Activated gamma-delta T cell treated with Interleukin-2 at 50 U/mL for 16 hours (primary cell): Measurements from ENCODE around the gene GPSM1.

Experiments
- DNase-seq: peaks from one replicate; pipeline ENCODE4 v3.0.0-alpha.2; 2020

Gene GPSM1

DNA sequence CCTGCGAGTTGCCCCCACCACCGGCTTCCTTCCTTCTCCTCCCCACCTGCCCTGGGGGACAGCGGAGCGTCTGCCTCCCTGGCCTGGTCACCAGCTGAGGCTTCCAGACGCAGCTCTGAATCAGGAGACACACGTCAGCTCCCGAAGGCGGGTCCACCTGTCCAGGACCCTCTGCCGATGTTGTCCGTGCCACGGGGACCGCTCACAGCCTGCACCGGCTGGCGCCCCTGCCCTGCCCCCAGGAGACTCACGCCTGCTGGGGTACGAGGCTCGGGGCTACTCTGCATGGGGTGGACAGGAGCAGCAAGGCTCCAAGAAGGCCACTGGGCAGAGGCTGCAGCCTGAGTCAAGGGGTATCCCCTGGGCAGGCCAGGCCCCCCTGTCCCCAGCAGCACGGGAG is 21.5 kb upstream of the GPSM1 start:
- DNase-seq, result no peak

DNA sequence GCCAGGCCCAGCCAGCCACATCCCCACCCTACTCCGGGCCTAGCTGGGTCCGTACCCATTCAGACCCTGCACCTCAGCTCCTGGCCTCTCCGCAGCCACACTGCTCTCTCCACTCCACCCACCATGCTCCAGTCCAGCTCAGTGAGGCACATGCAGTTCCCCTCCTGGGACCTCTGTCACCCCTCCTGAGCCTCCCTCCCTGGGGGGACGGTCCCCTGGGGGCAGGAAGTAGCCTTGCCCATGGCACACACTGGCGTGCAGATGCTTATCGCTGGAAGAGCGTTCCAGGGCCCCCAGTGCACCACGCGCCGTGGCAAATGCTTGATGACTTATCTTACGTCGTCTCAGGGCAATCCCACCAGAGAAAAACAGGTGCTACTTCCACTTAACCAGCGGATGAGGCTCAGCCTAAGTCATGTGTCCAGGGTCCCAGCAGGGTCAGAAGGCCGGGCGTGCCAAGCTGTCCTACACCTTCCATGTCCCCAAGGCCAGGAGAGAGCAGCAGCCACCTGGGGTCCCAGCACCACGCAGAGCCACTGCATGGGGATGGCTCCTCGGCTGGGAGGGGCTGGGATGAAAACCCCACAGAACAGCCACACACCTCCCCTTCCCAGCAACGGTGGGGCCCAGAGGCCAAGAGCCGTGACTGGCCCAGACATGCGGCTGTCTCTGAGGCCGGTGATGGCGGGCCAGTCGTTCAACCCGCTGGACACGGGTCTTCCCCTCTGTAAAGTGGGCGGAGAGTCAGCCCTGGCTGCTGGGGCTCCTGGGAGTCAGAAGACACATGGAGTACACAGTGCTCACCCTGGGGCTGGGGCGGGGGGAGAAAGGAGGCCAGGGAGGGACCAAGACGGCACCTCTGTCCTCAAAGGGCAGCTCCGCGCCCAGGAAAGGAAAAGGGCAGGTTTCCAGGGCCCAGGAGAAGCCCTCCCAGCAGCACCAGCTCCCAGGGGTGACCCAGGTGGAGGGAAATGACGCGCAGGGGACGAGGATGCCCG is 20.8 kb upstream of the GPSM1 start:
- DNase-seq, result no peak

DNA sequence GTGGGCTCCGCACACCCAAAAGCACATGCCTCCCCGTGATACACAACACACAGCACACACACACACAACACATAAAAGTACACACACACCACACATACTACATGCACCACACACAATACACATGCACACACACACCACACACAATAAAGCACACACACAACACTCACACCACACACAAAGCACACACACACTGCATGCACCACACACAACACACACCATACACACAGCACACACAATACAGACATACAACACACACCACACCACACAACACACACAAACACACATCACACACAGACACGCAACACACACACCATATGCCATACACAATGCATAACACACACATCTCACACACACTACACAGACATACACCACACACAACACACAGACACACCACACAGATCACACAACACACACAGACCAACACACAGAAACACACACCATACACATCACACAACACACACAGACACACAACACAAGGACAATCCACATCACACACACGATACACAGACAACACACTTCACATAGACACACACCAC is 20.1 kb upstream of the GPSM1 start:
- no peak for DNase-seq

DNA sequence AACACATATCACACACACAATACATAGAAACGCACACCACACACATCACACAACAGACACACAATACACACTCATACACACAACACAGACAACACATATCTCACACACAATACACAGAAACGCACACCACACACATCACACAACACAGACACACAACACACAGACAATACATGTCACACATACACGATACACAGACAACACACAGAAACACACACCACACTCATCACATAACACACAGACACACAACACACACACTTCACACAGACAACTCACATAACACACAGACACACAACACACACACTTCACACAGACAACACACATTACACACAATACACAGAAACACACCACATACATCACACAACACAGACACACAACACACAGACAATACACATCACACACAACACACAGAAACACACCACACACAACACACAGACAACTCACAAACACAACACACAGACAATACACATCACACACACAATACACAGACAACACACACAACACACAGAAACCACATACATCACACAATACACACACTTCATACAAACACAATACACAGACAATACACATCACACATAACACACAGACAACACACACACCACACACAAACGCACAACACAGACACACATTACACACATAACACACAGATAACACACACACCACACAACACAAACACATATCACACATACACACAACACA is 19.2 kb upstream of the GPSM1 start:
- no peak for DNase-seq

DNA sequence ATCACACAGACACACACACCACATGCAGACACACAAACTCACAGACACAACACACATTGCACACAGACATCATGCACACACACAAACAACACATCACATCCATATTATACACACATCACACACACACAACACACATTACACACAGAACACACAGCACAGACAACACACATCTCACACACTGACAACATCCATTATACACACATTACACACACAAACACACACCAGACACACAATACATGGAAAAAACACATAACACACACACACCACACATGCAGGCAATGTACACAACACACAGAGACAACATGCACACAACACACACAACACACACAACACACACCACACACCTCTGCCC is 18.7 kb upstream of the GPSM1 start:
- no peak for DNase-seq

DNA sequence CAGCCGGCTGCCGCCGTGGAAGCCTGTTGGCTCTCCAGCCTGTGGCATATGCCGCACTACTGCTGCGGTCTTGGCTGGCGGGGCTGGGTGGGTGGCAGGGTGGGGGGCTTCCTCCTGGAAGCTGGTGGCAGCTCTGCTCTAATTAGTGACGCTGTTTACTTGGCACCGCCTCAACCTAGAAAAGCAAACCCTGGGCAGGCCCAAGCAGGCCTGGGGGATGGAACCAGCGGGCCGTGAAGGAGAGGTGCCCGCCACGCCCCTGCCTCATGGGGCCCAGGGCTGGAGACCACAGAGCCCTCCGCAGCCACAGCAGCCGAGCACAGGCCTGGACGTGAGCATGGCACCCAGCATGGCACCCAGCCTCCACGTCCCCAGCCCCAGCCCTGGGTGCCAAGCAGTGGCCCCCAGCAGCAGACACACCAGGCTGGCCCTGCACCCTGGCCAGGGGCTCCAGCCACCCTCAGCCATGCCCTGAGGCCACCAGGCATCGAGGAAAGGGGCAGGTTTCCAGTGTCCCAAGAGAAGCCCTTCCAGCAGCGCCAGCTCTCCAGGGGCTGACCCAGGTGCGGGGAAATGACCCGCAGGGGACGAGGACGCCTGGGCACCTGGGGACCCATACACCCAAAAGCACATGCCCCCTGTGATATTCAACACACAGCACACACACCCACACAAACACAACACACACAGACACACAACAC is 18.1 kb upstream of the GPSM1 start:
- no peak for DNase-seq

DNA sequence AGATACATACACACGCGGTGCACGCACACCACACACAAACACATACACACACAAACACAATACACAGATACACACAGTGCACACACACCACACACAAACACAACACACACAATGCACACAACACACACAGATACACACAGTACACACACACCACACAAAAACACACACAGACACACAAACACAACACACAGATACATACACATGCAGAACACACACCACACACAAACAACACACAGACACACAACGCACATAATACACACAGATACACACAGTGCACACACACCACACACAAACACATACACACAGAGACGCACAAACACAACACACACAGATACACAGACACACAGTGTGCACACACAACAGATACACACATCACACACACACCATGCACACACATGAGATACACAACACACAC is 17.5 kb upstream of the GPSM1 start:
- no peak for DNase-seq

DNA sequence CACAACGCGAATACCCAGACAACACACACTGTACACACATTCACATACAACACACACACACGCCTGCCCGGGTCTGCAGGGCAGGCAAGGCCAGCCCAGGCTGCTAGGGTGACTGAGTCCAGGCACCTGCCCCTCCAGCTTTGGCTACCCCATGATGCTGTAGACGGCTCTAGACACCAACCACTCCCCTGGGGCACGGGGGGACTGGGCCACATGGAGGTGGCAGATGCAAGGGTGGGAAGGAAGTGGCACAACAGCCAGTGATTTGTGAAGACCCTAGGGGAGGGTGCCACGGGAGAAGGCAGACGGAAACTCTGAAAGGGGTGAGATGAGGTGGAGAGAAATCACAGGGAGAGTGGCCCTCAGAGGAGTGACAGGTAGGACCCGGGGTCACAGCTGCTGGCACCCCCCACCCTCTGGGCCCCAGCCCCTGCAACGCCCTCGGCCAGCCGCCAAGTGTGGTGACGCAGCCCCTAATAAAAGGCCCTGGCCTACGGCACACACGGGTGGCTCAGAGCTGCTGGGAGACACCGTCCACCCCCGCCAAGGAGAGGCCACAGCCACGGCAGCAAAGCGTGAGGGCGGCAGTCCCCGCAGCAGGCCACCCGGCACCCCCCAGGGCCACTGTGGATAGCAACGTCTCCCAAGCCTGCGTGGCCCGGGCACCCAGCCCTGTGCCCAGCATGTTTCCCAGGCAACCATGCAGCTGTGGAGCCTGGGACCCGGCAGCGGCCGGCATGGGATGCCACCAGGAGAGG is 16.9 kb upstream of the GPSM1 start:
- DNase-seq, result no peak

DNA sequence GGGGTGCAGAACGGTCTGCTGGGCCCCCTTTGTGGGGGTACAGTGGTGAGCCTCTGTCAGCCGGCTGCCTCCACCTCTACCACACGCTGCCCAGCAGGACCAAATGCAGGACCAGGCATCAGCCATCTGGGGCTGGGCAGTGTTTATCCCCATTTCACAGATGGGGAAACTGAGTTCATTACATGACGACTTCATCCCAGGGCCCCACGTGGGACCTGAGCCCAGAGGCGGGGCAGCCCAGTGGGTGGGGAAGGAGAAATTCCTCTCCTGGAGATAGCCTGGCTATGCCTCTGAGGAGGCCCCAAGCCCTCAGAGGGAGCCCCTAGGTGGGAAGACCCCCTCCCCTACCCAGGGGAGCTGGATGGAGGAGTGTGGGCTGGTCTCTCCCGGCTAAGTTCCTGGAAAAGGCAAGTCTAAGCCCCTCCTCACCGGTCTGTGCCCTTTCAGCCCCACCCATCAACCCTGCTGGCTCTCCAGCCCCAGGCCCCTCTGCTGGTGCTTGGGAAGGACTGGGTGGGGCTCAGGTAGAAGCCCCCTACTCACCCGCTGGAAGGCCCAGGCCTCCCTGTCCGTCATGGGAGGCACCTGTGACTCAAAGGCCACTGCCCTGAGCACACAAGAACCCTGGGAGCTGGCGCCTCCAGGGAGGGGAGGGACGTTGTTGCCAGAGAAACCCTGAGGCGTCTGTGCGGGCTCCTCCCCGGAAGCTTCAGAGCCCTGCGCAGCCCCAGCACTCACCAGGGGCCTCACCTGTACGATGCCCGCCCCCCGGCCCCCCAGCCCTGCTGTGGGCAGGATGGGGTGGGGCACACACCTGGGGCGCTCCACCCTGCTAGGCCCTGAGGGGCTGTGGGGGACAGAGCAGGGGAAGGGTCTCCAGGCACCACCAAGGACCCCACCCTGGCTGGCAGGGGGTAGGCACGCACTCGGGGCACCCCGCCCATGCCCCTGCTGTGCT is 16.0 kb upstream of the GPSM1 start:
- no peak for DNase-seq

DNA sequence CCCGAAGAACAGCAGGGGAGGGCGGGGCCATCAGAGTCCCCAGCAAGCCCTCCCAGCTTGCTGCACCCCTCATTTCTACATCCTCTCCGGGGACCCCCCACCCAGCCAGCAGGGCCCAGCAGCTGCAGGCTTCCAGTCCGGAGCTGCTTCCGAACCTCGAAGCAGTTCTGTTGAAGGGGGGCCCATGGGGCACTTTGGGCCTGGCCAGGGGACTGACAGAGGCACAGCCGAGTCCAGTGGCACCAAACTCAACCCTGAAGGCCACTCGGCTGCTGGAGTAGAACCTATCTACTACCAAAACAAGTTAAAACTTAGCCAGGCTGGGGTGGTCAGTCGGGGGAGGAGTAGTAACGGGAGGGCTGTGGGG is 15.3 kb upstream of the GPSM1 start:
- no peak for DNase-seq

DNA sequence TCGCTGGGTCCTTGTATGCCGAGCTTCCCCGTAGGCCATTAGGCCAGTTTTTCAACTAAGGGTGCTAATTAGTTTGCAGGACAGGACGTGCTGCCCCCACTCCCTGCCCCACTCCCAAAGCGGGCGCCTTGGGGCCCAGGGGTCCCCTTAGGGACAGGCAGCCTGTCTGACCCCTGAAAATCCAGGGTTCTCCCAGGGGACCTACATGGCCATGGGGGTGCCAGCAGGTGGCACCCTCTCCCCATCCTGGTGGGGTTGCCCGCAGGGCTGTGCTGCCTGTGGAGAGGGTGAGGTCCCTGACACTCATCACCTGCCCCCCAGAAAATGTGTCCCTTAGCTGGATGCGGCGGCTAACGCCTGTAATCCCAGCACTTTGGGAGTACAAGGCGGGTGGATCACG is 14.9 kb upstream of the GPSM1 start:
- DNase-seq, result peak; percentile 33

DNA sequence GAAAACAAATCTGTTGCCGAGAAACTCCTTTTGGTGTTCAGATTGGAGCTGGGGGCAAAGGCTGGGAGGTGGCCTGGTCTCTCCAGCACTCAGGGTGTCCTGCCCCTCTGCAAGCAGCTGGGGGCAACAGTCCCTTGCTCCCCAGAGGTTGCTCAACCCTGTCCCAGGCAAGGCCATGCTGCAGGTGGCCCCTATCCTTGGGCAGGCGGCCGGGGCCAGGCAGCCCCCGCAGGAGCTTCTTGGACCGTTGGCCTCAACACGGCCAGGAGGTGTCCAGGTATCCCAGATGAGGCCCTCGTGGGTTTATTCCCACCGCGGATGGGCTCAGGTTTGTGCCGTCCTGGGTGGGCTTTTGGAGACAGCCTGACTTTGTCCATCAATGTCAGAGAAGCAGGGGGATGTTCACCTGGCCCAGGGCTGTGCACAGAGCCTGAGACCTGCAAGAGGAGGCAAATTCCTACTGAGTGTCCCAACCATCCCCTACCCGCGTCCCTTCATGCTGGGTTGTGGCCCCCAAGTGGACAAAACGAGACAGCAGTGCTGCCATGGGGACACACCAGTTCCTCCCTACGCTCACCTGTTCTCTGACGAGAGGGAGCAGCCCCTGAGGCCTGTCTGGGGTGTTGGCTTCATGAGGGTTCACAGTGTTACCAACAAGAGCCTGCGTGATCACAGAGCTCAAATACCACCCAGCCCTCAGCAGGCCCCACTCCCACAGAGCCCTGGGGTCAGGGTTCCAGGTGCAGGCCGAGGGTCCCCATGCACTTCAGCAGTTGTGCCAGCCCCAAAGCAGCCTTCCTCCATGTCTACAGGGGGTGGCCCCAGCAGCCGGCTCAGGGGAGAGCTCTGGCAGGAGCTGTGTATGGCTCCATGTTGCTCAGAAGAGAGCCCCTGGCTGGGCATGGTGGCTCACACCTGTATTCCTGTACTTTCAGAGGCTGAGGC is 14.0 kb upstream of the GPSM1 start:
- no peak for DNase-seq

DNA sequence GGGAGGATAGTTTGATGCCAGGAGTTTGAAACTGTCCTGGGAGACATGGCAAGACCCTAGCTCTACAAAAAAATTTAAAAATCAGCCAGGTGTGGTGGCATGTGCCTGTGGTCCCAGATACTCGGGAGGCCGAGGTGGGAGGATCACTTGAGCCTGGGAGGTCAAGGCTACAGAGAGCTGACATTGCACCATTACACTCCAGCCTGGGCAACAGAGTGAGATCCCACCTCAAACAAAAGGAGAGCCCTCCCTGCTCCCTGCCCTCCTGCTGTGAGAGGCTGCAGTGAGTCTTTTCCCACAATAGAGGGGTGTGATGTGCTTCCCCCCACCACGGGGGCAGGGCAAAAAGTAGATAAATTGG is 13.3 kb upstream of the GPSM1 start:
- no peak for DNase-seq

DNA sequence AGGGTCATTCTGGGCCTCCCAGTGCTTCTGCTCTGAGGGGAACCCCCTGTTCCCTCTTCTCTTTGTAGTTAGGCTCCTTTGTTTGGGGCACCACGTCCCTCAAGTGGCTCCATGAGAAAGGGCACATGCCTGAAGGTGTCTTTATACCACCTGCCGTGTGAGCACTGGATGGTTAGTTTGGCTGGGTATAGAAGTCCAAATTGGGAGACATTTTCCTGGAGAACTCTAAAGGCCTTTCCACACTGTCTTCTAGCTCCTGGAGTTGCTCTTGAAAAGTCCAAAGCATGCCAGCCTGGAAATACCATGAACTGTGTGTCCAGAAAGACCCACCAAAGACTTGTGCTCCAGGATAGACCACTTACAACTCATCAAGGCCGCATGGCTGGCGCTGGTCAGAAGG is 12.4 kb upstream of the GPSM1 start:
- no peak for DNase-seq

DNA sequence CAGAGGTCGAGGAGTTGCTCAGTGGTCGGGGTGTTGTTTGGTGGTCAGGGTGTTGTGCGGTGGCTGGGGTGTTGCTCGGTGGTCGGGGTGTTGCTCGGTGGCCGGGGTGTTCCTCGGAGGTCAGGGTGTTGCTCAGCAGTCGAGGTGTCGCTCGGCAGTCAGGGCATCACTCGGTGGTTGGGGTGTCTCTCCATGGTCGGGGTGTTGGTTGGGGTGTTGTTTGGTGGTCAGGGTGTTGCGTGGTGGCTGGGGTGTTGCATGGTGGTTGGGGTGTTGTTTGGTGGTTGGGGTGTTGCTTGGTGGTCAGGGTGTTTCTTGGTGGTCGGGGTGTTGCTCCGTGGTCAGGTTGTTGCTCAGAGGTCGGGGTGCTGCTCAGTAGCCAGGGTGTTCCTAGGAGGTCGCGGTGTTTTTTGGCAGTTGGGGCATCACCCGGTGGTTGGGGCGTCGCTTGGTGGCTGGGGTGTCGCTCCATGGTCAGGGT is 11.0 kb upstream of the GPSM1 start:
- DNase-seq, result peak; percentile 43

DNA sequence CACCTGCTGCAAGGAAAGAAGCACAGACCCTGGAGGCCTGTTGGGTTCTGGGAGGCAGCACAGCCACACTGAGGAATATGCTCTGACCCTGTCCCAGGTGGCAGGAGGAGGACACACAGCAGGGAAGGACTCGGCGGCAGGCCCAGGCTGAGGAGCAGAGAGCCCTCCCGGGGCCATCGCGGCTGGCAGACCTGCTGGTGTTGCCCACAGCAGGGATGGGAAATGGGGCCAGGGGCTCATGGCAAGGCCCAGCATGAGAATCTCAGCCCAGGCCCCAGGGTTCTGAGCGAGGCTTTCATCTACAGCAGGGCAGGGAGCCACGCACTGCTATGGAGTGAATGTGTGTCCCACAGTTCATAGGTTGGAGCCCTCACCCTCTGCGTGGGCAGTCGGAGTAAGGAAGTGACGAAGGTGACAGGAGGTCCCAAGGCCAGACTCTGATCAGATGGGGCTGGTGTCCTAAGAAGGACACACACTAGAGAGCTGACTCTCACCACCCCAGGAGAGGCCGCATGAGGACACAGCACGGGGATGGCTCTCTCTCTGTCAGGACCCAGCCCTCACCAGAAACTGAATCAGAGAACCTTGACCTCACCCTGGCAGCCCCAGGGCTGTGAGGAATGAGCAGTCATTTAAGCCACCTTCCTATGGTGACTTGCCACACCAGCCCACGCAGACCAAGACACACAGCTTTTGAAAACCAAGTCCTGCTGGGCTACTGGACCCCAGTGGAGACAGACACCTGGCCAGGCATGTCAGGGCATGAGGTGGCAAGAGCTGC is 10.3 kb upstream of the GPSM1 start:
- DNase-seq, result no peak

DNA sequence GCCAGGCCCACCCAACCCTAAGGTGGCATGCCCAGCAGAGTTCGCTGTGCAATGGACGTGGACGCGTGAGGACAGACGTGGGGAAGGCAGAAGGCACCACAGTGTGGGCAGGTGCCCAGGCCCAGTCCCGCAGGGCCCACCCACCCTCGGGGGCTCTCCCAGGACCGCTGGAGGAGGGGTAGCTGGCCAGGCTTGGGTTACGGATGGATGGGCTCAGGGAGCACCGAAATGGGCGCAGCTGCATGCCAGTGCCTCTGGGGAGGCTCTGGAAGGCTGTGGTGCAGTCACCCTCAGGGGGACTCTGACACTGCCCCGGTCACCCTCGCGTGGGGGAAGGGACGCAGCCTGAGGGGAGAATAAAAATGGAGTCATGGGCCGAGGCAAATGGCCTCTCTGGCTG is 9.6 kb upstream of the GPSM1 start:
- DNase-seq, result no peak

DNA sequence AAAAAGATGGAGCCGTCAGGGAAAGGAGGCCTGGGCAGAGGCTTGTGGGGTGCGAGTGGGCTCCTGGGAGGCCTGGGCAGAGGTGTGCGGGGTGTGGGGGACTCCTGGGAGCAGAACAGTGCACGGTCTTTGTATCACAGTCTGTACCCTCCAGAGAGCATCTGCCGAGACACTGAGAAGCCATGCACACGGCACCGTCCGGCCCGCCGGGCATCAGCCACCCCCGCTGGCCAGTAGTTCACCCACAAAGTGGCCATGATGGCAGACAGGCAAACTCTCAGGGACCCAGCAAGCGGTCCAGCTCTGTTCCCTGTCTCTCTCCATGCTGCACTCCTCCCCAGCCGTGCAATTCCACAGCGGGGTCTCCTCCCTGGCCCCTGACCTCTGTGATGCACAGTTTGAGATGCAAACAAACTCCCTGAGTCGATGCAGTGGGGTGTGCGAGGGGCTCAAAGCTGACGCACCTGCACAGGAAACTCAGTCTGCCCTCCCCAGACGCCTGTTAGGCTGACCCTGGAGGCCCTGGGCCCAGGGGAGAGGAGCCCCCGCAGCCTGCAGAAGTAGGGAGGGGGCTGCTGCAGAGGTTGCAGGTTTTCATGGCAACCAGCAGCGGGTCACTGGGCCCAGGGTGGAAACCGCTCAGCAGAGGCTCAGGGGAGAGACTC is 9.1 kb upstream of the GPSM1 start:
- no peak for DNase-seq

DNA sequence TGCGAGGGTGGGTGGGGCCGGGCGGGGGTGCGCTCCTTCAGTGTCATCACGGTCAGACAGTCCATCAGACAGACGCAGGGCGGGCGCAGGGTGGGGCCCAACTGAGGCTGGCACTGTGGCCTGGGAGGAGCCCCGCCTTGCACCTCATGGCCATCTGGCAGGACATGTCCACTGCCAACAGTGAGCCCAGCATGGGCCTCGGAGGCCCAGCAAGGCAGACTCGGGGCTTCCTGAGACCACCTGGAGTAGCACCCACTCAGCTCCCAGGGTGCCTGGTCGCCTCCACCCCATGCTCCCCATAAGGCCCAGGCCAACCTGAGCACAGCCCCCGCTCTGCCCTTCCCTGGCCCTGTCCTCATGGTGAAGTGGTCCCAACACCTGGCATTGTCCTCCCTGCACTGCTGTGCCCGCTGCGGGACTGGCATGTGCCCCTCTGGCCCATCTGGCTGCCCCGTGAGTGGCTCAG is 8.5 kb upstream of the GPSM1 start:
- DNase-seq, result no peak
